ENCODE results near the gene CD36. TPM values are rescaled to one million over a fixed set of nuclear protein-coding genes. Genes with fewer than 3 reads are reported as not detected.

Gene CD36
- total RNA-seq, 6 donors from 2014 or later = 92.9 to 157 (median 111) TPM

DNA sequence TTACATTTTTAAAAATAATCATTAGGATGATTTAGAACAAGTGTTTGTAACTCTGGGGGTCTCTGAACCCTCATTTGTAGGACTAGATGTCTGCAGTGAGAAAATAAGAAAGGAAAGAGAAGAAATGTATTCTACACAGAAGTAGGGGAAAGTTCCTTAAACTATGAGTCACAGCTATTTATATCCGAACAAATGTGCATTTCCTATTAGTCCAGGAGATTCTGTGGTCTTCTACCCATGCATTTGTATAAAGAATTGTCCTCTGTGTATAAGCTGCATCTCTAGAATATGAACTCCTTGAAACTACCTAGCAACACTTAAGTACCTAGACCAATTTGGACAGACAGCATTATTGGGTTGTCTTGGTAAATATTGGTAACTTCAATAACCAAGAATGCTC, 15.9 kb upstream of the CD36 start:
- TF ChIP-seq POLR2AphosphoS5 (IDR thresholded peaks at IDR 0.05) = no peak
- ATAC-seq (ENCODE audit: low FRiP score in 2 of 2) = no peak
- H3K36me3 ChIP-seq = no peaks in the 10 kb centered on the region
- 30 to 34% methylated on average over 1 of the region's 1 CpG for WGBS, 2 donors
- peaks cover 14 to 20% (median 18%) of the 10 kb centered on the region in 4 donors for H3K4me1 ChIP-seq
- no peaks in the 10 kb centered on the region for H3K9me3 ChIP-seq
- H3K27me3 ChIP-seq = no peaks in the 10 kb centered on the region
- no peak for DNase-seq
- no peak overlapping the region for H3K4me3 ChIP-seq
- peak overlapping the region in 2 of 4 donors; percentile 7 to 49 for H3K27ac ChIP-seq

GRCh38 chr7:80623503-80624252, 14.8 kb upstream of the CD36 start:
- H3K36me3 ChIP-seq = no peaks in the 10 kb centered on the region
- H3K4me1 ChIP-seq = peaks cover 14 to 20% (median 18%) of the 10 kb centered on the region in 4 donors
- TF ChIP-seq, protein P1, sequence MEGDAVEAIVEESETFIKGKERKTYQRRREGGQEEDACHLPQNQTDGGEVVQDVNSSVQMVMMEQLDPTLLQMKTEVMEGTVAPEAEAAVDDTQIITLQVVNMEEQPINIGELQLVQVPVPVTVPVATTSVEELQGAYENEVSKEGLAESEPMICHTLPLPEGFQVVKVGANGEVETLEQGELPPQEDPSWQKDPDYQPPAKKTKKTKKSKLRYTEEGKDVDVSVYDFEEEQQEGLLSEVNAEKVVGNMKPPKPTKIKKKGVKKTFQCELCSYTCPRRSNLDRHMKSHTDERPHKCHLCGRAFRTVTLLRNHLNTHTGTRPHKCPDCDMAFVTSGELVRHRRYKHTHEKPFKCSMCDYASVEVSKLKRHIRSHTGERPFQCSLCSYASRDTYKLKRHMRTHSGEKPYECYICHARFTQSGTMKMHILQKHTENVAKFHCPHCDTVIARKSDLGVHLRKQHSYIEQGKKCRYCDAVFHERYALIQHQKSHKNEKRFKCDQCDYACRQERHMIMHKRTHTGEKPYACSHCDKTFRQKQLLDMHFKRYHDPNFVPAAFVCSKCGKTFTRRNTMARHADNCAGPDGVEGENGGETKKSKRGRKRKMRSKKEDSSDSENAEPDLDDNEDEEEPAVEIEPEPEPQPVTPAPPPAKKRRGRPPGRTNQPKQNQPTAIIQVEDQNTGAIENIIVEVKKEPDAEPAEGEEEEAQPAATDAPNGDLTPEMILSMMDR (IDR thresholded peaks at IDR 0.05) = no peak
- TF ChIP-seq EP300 (IDR thresholded peaks at IDR 0.05) (no peak), POLR2A (IDR thresholded peaks at IDR 0.05) (peak in 1 of 4 donors; percentile 58), POLR2AphosphoS5 (IDR thresholded peaks at IDR 0.05) (no peak)
- H3K9me3 ChIP-seq = no peaks in the 10 kb centered on the region
- no peaks in the 10 kb centered on the region for H3K27me3 ChIP-seq
- peak overlapping the region in 3 of 4 donors; percentile 16 to 30 (median 21) for H3K4me3 ChIP-seq
- H3K27ac ChIP-seq = peak overlapping the region in 3 of 4 donors; percentile 23 to 57 (median 31)
- ATAC-seq (ENCODE audit: low FRiP score in 2 of 2) (peak; percentile 32 to 81), DNase-seq (peak in 1 of 2 donors; percentile 56)
- WGBS, 2 donors = 54 to 55% methylated on average over 3 of the region's 3 CpGs

DNA sequence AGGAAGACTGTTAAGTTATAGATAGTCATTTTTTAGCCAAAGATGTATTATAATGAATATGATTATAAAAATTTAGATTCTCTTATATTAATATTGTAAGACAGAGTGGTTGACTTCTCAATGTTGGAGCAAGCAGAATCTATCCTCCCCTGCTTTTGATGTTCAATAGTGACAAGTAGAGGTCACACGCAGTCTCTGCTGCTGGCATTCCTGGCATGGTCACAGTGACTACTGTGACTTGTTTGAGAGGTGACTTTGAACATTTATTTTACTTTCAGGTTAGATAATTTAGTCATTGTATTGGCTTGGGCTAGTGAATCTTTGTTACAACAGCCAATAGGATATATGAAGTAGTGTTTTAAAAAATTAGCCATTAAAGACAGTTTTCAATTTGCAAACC, 13.7 kb upstream of the CD36 start:
- peak overlapping the region in 3 of 4 donors; percentile 16 to 30 (median 21) for H3K4me3 ChIP-seq
- ATAC-seq (ENCODE audit: low FRiP score in 2 of 2) = no peak

DNA sequence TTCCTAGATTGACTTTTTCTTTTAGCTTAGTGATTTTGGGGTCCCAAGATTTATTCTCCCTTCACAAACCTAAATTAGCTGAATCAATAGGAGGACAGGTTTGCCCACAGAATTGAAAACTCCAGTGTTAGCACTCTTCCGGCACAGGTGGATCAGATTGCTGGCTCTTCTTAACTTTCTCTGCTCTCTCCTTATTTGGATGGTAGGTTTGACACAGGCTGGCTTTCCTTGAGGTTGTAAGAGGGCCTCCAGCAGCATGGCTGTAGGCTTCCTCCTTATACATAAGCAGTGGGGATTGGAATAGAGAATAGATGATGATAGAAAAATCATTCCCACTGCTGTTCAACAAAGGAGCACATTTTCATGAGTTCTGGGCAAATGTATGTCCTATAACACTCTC, 9.4 kb upstream of the CD36 start:
- H3K36me3 ChIP-seq = no peaks in the 10 kb centered on the region
- H3K9me3 ChIP-seq = no peaks in the 10 kb centered on the region
- 79 to 88% methylated on average over 1 of the region's 1 CpG for WGBS, 2 donors
- TF ChIP-seq POLR2AphosphoS5 (IDR thresholded peaks at IDR 0.05) (no peak), EP300 (IDR thresholded peaks at IDR 0.05) (no peak), POLR2A (IDR thresholded peaks at IDR 0.05) (no peak)
- TF ChIP-seq, protein P1 (IDR thresholded peaks at IDR 0.05) = no peak
- no peaks in the 10 kb centered on the region for H3K27me3 ChIP-seq
- peaks cover 32 to 41% (median 36%) of the 10 kb centered on the region in 4 donors for H3K4me1 ChIP-seq
- no peak for DNase-seq
- peak overlapping the region in 1 of 4 donors; percentile 9 for H3K27ac ChIP-seq
- H3K4me3 ChIP-seq = no peak overlapping the region
- no peak for ATAC-seq (ENCODE audit: low FRiP score in 2 of 2)

More for the DNA sequence above, 13.7 kb upstream of the CD36 start:
- 66 to 78% methylated on average over 1 of the region's 1 CpG for WGBS, 2 donors
- H3K27me3 ChIP-seq = no peaks in the 10 kb centered on the region
- H3K27ac ChIP-seq = peak overlapping the region in 2 of 4 donors; percentile 23 to 41
- H3K36me3 ChIP-seq = no peaks in the 10 kb centered on the region
- DNase-seq = no peak
- no peak for TF ChIP-seq POLR2AphosphoS5 (IDR thresholded peaks at IDR 0.05)
- TF ChIP-seq, protein P1 (IDR thresholded peaks at IDR 0.05) = no peak
- TF ChIP-seq POLR2A (IDR thresholded peaks at IDR 0.05) = no peak
- TF ChIP-seq EP300 (IDR thresholded peaks at IDR 0.05) = no peak
- no peaks in the 10 kb centered on the region for H3K9me3 ChIP-seq
- H3K4me1 ChIP-seq = peaks cover 15 to 21% (median 19%) of the 10 kb centered on the region in 4 donors

DNA sequence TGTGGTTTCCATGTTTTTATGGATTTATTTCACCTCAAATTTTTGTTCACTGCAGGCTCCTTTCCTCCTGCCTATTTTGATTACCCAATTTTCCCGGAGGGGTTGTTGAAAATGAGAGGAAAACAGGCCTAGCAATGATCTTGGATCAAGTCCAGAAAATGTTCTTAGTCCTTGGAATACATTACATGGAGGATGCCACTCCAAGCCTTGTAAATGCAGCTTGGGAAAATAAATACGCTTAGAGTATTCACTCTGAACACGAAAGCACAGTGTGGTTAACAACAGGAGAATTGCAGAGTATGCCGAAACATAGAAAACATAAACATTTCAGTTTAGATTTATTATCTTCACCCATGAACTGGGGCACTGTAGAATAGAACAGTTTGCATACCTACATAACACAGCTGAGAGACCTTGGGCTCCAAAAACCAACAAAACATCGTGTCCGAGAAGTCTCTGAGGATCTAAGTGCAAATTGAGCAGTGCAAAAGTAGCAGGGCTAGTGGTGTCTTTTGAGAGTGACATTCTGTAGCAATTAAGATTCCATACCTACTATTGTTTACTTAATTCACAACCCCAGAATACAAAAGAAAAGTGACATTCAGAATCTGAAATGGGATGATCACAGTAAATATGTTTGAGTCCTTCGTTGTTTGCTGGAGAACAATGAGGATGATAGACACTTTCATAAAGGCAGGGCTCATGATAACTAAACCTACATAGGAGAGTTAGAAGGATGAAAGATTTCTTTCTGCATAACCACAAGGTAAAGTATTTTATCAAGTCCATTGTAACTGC, 7.6 kb upstream of the CD36 start:
- Histone ChIP-seq H3K36me3 (no peaks in the 10 kb centered on the region), H3K4me3 (peak overlapping the region in 2 of 4 donors; percentile 2 to 4), H3K4me1 (peaks cover 49 to 58% (median 53%) of the 10 kb centered on the region in 4 donors), H3K9me3 (no peaks in the 10 kb centered on the region), H3K27ac (peak overlapping the region in 3 of 4 donors; percentile 10 to 34 (median 31)), H3K27me3 (no peaks in the 10 kb centered on the region)
- DNase-seq = no peak
- WGBS, 2 donors = 32 to 33% methylated on average over 7 of the region's 7 CpGs
- no peak for ATAC-seq (ENCODE audit: low FRiP score in 2 of 2)
- TF ChIP-seq, protein P1 (IDR thresholded peaks at IDR 0.05) = no peak
- TF ChIP-seq POLR2A (IDR thresholded peaks at IDR 0.05) (no peak), POLR2AphosphoS5 (IDR thresholded peaks at IDR 0.05) (no peak), EP300 (IDR thresholded peaks at IDR 0.05) (no peak)

Data from upper lobe of left lung (tissue), 6 donors.